Measurements from ENCODE around the gene EIF4A3.

DNA sequence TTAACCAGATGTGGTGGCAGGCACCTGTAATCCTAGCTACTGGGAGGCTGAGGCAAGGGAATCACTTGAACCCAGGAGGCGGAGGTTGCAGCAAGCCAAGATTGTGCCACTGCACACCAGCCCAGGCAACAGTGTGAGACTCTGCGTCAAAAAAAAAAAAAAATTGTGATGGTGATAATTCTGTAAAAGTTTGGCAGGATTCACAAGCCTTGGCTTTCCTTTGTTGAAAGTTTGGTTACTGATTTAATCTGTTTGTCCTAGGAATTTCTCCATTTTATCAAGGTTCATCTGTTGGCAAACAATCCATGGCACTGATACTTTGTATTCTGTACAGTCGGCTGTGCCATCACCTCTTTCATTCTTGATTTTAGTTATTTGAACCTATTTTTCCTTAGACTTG, 15.9 kb downstream of the EIF4A3 start:
- TF ChIP-seq EZH2 (IDR thresholded peaks at IDR 0.05; ENCODE audit: borderline replicate concordance, control insufficient read depth, low read depth, low read length) (no peak), POLR2AphosphoS5 (IDR thresholded peaks at IDR 0.05; ENCODE audit: low read length) (no peak), SMAD1 (IDR thresholded peaks at IDR 0.05; ENCODE audit: low read depth, partially characterized antibody) (no peak), SP1 (IDR thresholded peaks at IDR 0.05; ENCODE audit: low read depth, low read length) (no peak), SMC3 (IDR thresholded peaks at IDR 0.05; ENCODE audit: borderline replicate concordance, low read length) (no peak), RELA (IDR thresholded peaks at IDR 0.05; ENCODE audit: borderline replicate concordance, partially characterized antibody) (no peak), KDM1A (IDR thresholded peaks at IDR 0.05; ENCODE audit: borderline replicate concordance) (no peak), RAD21 (IDR thresholded peaks at IDR 0.05; ENCODE audit: insufficient read depth, low read depth, low read length) (no peak), EED (IDR thresholded peaks at IDR 0.05; ENCODE audit: low read depth) (no peak), STAT3 (IDR thresholded peaks at IDR 0.05; ENCODE audit: low read depth, low read length) (no peak), ZNF274 (IDR thresholded peaks at IDR 0.05; ENCODE audit: insufficient read depth, insufficient read length) (no peak)
- TF ChIP-seq, protein P1, sequence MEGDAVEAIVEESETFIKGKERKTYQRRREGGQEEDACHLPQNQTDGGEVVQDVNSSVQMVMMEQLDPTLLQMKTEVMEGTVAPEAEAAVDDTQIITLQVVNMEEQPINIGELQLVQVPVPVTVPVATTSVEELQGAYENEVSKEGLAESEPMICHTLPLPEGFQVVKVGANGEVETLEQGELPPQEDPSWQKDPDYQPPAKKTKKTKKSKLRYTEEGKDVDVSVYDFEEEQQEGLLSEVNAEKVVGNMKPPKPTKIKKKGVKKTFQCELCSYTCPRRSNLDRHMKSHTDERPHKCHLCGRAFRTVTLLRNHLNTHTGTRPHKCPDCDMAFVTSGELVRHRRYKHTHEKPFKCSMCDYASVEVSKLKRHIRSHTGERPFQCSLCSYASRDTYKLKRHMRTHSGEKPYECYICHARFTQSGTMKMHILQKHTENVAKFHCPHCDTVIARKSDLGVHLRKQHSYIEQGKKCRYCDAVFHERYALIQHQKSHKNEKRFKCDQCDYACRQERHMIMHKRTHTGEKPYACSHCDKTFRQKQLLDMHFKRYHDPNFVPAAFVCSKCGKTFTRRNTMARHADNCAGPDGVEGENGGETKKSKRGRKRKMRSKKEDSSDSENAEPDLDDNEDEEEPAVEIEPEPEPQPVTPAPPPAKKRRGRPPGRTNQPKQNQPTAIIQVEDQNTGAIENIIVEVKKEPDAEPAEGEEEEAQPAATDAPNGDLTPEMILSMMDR (IDR thresholded peaks at IDR 0.05 in 2 of 3, conservative IDR thresholded peaks at IDR 0.05 in 1 of 3; ENCODE audit: control insufficient read depth in 2 of 3, extremely low read depth in 1 of 3, insufficient read depth in 1 of 3, low read depth in 3 of 3, low read length in 3 of 3): no peak
